ENCODE results near the gene SH3TC1.

The SH3TC1 gene

DNA sequence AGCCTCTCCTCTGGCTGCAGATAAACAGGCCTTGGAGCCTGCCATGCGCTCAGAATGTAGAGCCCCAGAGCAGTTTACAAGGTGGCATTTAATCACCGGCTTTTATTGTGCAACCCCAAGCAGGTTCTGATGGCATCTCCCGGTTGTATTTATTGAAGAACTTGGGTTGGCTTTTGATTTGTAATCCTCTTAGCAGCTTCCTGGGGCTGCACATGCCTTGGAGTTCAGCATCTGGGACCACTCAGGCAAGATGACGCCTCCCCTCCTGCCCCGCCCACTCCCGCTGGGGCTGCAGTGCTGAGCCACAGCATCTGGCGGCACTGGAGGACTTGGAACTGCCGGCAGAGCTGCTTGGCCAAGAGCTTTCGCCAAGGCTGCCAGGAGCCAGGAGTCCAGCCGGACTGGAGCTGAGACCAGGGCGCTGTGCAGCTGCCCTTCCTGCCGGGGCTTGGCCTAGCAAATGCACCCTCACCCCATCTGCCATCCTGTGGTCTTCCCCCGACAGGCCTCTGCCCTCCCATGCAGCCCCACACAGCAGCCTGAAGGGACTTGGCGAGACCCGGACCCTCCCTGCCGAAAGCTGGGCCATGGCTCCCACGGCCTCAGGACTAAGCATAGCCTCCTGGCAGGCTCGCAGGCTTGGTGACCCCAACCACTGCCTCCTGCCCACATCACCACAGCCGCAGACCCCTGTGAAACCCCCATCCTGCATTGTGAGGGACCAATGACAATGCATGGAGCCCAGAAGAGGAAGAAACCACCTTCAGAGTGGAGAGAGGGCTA is 75.9 kb downstream of the SH3TC1 start:
- TF ChIP-seq SPI1 (IDR thresholded peaks at IDR 0.05; ENCODE audit: borderline replicate concordance, low read depth) (no peak), GABPA (IDR thresholded peaks at IDR 0.05; ENCODE audit: low read depth) (no peak), REST (IDR thresholded peaks at IDR 0.05; ENCODE audit: insufficient replicate concordance, low read depth) (no peak), POLR2AphosphoS5 (IDR thresholded peaks at IDR 0.05; ENCODE audit: low read depth) (no peak), CTCF (IDR thresholded peaks at IDR 0.05; ENCODE audit: insufficient read depth, low read length) (no peak)
- no peak for DNase-seq (ENCODE audit: low read depth in 1 of 2, low spot score in 1 of 2)
- Histone ChIP-seq H3K4me3 (replicated peaks; ENCODE audit: insufficient read depth, low read length) (no peak overlapping the region), H3K27ac (replicated peaks) (no peak overlapping the region), H3K27me3 (ENCODE audit: insufficient read depth, poor library complexity, severe bottlenecking) (peaks cover 5% of the 10 kb centered on the region)

GRCh38 chr4:8275548-8275910 is 76.4 kb downstream of the SH3TC1 start:
- Histone ChIP-seq H3K27me3 (ENCODE audit: insufficient read depth, poor library complexity, severe bottlenecking) (peaks cover 5% of the 10 kb centered on the region), H3K4me3 (replicated peaks; ENCODE audit: insufficient read depth, low read length) (no peak overlapping the region), H3K27ac (replicated peaks) (no peak overlapping the region)
- TF ChIP-seq SPI1 (IDR thresholded peaks at IDR 0.05; ENCODE audit: borderline replicate concordance, low read depth): no peak
- TF ChIP-seq POLR2AphosphoS5 (IDR thresholded peaks at IDR 0.05; ENCODE audit: low read depth): no peak
- TF ChIP-seq GABPA (IDR thresholded peaks at IDR 0.05; ENCODE audit: low read depth): no peak
- TF ChIP-seq REST (IDR thresholded peaks at IDR 0.05; ENCODE audit: insufficient replicate concordance, low read depth): no peak
- TF ChIP-seq CTCF (IDR thresholded peaks at IDR 0.05; ENCODE audit: insufficient read depth, low read length): no peak
- DNase-seq (ENCODE audit: low read depth in 1 of 2, low spot score in 1 of 2): no peak

DNA sequence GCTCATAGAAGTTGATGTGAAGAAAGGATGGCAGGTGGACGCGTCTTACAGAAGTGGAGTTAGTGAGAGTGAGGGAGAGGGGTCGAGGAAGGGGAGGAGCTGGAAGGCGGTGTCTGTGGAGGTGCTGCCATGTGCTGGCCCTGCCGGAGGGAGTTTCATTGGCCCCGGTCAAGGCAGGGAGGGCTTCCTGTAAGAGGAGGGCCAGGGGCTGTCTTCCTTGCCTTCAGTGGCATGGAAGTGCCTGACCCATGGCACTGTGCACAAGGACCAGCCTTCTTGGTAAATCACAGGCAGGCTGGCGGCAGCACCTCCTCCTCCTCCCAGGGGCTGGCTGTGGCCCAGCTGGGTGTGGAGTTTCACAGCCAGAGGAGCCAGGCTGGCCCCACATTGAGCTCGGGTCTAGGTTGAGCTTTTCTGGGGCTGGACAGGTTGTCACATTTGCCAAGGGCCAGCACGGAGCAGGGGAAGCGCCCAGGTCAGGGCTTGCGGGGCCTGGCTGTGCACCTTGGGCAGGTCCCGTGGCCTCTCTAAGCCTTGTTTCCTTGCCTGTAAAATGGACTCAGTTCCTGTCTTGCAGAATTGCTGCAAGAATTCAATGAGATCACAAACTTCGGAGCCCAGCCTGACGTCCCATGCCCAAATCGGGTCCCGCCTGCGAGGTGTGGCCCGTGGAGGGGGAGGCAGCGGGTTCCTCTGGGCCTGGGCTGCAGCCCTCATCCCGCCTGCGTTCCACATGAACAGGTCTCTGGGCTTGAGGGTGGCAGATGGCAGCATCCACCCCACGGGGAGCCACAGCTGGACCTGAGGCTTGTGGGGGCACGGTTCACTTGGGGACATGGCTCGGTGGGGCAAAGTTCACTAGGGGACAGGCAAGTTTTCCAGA is 77.5 kb downstream of the SH3TC1 start:
- TF ChIP-seq SPI1 (IDR thresholded peaks at IDR 0.05; ENCODE audit: borderline replicate concordance, low read depth) (no peak), GABPA (IDR thresholded peaks at IDR 0.05; ENCODE audit: low read depth) (no peak), POLR2AphosphoS5 (IDR thresholded peaks at IDR 0.05; ENCODE audit: low read depth) (no peak), CTCF (IDR thresholded peaks at IDR 0.05; ENCODE audit: insufficient read depth, low read length) (no peak), REST (IDR thresholded peaks at IDR 0.05; ENCODE audit: insufficient replicate concordance, low read depth) (no peak)
- no peak for DNase-seq (ENCODE audit: low read depth in 1 of 2, low spot score in 1 of 2)
- Histone ChIP-seq H3K27ac (replicated peaks) (no peak overlapping the region), H3K27me3 (ENCODE audit: insufficient read depth, poor library complexity, severe bottlenecking) (no peaks in the 10 kb centered on the region), H3K4me3 (replicated peaks; ENCODE audit: insufficient read depth, low read length) (no peak overlapping the region)
